ENCODE results near the gene MIR17HG.

Gene MIR17HG

GRCh38 chr13:91355826-91356710, 8.6 kb downstream of the MIR17HG start:
- CTCF ChIA-PET = no interaction called here
- POLR2A ChIA-PET (ENCODE audit: low non-redundant PET) = no interaction called here
- H3K27ac ChIP-seq = no peak overlapping the region
- no peak for TF ChIP-seq CTCF (conservative IDR thresholded peaks at IDR 0.05; ENCODE audit: low read depth)
- no peak for DNase-seq (ENCODE audit: low spot score)

GRCh38 chr13:91356919-91357612, 9.6 kb downstream of the MIR17HG start:
- DNase-seq (ENCODE audit: low spot score) = no peak
- TF ChIP-seq CTCF (conservative IDR thresholded peaks at IDR 0.05; ENCODE audit: low read depth) = no peak
- no peak overlapping the region for H3K27ac ChIP-seq
- POLR2A ChIA-PET (ENCODE audit: low non-redundant PET) = no interaction called here
- CTCF ChIA-PET = interaction anchor here (0.7 kb wide), 1 partner anchor 511 kb away, joined by 3 read pairs; no protein-coding TSS in a partner anchor

- POLR2A ChIA-PET (ENCODE audit: low non-redundant PET) = no interaction called here
- no peak overlapping the region for H3K27ac ChIP-seq
- CTCF ChIA-PET = no interaction called here
- DNase-seq (ENCODE audit: low spot score) = no peak
- TF ChIP-seq CTCF (conservative IDR thresholded peaks at IDR 0.05; ENCODE audit: low read depth) = no peak
Observed at GRCh38 chr13:91357613-91358386, 10.3 kb downstream of the MIR17HG start.

GRCh38 chr13:91358387-91358782, 10.9 kb downstream of the MIR17HG start:
- no peak overlapping the region for H3K27ac ChIP-seq
- ChIA-PET CTCF (no interaction called here), POLR2A (ENCODE audit: low non-redundant PET) (no interaction called here)
- DNase-seq (ENCODE audit: low spot score) = no peak
- TF ChIP-seq CTCF (conservative IDR thresholded peaks at IDR 0.05; ENCODE audit: low read depth) = no peak

GRCh38 chr13:91359111-91359510, 11.6 kb downstream of the MIR17HG start:
- POLR2A ChIA-PET (ENCODE audit: low non-redundant PET) = no interaction called here
- DNase-seq (ENCODE audit: low spot score) = no peak
- CTCF ChIA-PET = interaction anchor here (1.3 kb wide), 1 partner anchor 10 kb away, joined by 4 read pairs; no protein-coding TSS in a partner anchor
- no peak for TF ChIP-seq CTCF (conservative IDR thresholded peaks at IDR 0.05; ENCODE audit: low read depth)
- no peak overlapping the region for H3K27ac ChIP-seq

GRCh38 chr13:91359631-91360030, 12.1 kb downstream of the MIR17HG start:
- ChIA-PET POLR2A (ENCODE audit: low non-redundant PET) (no interaction called here), CTCF (interaction anchor here (1.3 kb wide), 1 partner anchor 10 kb away, joined by 4 read pairs; no protein-coding TSS in a partner anchor)
- no peak for TF ChIP-seq CTCF (conservative IDR thresholded peaks at IDR 0.05; ENCODE audit: low read depth)
- no peak overlapping the region for H3K27ac ChIP-seq
- DNase-seq (ENCODE audit: low spot score) = no peak
